Putamen (tissue), 1 donor: ENCODE results near the gene SLC25A26.

ENCODE experiments used
- DNase-seq: peaks from one replicate; pipeline ENCODE4 v3.0.0-alpha.2; 2016; ENCODE audit warnings: low spot score

SLC25A26 gene

GRCh38 chr3:66376568-66376967 is 155.8 kb downstream of the SLC25A26 start:
- no peak for DNase-seq

- no peak for DNase-seq
Observed at GRCh38 chr3:66377800-66378199, 157.0 kb downstream of the SLC25A26 start.

- DNase-seq: no peak
Observed at GRCh38 chr3:66378256-66378655, 157.5 kb downstream of the SLC25A26 start.

- DNase-seq: no peak
Observed at GRCh38 chr3:66379565-66379964, 158.8 kb downstream of the SLC25A26 start.

DNA sequence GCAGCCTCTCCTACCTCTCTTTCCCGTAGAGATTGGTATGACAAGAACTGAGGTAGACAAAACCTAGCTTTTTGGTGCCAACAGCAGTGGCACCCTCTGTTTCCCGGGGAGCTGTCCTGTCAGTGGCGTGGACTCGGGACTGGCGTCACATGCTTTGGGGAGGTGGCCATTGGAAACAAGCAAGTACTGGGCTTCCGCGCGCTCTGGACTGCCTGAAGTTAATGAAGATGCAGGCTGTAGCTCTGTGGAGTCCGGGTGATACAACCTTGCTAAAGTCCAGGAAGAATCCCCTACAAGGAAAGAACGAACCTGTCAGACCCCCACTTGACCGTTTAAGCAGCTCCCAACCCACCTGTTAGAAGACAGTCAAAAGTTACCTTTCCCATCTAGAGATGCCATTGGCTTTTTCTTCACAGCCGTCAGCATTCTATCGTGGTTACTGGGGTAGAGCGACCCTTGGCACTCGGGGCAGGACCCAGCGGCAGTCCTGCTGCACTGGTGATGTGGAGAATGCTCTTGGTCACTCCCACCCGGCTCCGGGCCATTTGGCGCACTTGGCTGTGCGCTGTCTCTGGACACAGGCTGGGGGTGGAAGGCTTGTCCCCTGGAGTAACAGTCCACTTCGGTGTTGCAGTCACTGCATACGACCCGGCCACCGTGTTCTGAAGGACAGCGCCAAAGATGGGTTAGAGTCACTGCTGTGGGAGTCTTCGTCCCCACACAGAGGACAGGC is 159.6 kb downstream of the SLC25A26 start:
- no peak for DNase-seq

DNA sequence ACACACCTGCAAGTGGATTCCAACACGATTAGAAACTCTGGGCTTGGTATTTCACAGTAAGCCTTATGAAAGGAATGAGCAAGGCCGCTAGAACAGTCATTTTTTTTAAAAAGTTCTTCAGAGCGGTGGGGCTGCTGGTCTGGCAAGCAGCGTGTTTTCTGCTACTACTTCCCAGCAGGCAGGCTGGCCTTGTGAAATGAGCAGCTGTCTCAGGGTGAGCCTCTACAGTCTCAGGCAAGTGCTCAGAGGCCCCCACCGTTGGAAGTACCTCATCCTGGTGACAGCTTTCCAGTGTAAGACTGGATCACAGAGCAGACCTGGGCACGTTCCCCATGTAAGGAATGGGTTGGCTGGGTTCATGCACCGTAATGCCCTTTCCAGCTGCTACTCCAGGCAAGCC is 160.8 kb downstream of the SLC25A26 start:
- no peak for DNase-seq

- no peak for DNase-seq
Observed at GRCh38 chr3:66382142-66382541, 161.3 kb downstream of the SLC25A26 start.

- no peak for DNase-seq
Observed at GRCh38 chr3:66383023-66383422, 162.2 kb downstream of the SLC25A26 start.

DNA sequence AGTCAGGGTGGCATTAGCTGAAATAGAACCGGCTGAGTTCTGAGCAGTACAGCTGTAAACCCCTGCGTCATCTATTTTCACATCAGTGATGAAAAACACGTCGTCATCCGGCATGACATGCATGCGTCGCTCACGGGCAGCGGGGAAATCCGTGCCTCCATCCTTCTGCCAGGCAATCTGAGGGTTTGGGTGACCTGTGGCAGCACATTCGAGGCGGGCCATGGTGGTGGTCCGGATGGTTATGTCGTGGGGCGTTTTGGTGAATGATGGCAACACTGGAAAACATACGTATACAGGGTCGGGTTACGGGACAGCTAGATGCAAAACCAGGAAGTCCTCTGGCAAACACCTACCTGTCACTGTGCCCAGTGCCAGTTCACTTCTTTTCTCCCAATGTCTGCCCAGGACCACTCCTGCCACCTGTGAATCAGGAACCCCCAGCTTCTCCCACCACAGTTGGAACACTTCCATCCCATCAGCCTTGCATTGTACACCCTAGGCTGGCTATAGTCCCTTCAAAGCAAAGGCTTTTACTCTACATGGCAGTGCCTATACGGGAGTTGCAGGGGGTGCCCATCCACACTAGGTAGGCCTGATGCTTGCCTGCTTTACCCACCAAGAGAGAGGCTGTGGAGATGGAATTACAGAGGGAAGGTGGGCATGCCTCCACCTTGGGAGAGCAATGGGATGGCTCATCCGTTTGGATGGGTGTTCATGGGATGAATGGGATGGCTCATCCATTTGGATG is 163.4 kb downstream of the SLC25A26 start:
- no peak for DNase-seq

DNA sequence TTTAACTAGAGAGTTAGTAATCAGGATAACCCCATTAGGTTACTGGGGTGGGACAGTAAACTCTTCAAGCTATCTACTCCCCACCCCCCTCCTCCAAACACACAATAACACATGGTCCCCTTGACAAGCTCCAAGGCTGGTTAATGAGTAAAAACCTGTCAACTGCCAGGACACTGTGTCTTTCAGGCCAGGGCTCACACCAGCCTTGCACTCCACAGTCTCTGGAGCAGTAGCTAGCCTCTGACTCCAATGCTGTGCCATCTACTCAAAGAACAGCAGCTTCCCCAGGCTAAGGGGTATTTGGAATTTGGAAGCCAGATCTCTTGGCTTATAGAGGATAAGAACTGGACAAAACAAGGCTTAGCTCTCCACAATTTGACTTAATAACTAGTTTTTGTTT is 164.3 kb downstream of the SLC25A26 start:
- DNase-seq: no peak

DNA sequence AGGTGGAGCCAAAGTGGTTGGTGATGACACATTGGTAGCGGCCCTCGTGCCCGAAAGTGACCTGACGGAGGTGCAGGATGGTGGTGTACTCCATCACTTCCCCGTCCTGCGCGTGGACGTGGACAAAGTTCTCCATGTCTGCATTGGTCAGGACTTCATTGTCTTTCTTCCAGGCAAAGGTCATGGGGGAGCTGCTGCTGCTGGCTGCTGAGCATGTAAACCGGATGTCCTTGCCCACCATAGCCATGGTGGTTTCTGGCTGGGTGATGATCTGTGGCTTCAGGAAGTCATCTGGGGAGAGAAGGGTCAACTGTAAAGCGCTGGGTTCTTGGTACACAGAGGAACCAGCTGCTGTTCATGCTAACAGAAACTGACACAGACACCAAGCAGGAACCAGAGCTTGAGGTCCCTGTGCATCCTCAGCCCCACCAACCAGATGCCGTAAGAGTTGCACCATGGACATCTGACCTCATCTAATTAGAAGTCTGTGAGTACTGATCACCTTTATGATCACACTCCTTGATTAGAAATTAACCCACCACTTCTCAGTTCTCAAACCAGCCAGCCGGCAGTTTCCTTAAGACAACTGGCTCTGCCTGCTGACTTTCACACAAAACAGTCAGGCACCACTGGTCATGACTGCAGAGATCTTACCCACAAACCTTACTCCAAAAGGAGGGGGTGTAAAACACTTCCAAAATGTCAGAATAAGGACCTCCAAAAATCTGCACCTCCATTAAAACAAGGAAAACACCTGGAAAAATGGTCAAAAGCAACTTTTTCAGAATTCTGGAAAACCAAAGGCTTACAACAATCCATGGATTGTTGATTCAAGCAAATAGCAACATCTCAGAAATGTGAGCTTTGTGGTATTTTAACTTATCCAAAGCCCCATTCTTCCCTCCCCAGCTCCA is 165.5 kb downstream of the SLC25A26 start:
- DNase-seq: no peak

DNA sequence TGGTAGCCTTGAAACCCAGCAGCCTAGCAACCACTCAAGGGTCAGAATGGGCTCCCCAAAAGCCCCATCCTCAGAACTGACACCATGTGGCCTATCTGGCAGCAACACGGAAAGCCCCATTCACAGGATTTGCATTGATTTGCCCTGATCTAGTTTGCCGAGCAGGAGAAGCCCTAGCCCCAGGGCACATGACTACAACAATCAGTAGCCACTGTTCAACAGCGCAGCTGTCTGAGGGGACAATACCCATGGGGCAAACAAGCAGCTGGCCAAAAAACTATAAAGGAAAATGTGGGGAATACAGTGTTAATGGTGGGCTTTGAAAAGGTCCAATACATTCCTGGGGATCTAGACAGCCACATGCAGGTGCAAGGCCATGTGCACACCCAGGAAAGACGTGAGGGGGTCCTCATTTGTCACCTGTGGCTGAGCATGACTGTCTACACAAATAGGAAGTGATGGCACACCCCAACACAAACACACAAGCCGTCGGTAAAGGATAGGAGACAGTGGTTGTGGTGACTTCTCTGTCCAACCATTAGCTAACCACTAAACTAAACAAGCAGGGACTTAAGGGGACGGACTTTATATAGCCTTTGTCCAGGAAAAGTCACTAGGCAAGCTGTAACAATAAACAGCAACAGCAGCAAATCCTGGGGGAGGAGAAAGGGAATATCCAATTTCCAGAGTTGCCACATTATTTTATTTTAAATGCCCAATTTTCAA is 166.3 kb downstream of the SLC25A26 start:
- DNase-seq: peak; percentile 74

DNA sequence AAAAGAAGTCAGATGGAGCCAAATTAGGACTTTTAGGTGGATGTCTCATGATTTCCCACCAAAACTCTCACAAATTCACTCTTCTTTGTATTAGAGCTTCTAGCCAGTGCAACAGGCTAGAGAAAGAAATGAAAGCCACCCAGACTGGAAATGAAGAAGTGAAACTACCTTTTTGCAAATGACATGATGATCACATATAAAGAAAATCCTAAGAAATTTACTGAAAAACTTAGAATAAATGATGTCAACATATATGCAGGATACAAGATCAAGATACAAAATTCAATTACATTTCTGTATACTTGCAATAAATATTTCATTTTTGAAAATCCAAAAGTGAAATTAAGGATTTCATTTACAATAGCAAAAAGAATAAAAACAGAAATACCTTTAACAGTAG is 169.2 kb downstream of the SLC25A26 start:
- no peak for DNase-seq

- DNase-seq: no peak
Observed at GRCh38 chr3:66392512-66392911, 171.7 kb downstream of the SLC25A26 start.

GRCh38 chr3:66392966-66393332 is 172.1 kb downstream of the SLC25A26 start:
- no peak for DNase-seq

DNA sequence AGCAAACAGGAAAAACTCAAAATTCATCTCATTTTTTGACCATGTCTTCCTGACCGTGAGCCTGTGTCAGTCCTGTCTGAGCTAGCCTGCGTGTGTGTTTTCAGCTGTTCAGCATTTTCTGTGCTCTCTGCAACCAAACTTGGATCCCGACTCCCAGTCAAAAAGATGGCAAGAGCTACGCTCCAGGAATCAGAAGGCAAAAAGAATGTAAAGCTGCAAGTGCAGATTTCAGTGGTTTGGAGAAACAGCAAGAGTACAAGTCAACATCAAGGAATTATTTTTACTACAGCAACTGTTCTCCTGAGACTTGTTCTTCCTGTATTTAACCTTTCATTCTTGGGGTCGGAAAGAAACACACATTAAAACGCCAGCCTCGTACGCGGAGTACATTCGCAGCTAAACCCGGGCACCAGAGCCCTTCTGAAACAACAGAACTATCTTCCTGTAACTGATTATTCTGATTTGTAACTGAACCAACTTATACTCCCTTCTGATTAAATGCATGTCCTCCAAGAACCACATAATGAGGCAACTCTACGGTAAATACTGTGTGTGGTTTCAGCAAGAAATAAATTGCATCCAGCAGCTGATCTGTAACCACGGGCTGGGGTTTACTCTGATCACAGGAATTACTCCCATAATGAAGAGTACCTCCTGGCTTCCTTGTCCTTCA is 172.7 kb downstream of the SLC25A26 start:
- no peak for DNase-seq

DNA sequence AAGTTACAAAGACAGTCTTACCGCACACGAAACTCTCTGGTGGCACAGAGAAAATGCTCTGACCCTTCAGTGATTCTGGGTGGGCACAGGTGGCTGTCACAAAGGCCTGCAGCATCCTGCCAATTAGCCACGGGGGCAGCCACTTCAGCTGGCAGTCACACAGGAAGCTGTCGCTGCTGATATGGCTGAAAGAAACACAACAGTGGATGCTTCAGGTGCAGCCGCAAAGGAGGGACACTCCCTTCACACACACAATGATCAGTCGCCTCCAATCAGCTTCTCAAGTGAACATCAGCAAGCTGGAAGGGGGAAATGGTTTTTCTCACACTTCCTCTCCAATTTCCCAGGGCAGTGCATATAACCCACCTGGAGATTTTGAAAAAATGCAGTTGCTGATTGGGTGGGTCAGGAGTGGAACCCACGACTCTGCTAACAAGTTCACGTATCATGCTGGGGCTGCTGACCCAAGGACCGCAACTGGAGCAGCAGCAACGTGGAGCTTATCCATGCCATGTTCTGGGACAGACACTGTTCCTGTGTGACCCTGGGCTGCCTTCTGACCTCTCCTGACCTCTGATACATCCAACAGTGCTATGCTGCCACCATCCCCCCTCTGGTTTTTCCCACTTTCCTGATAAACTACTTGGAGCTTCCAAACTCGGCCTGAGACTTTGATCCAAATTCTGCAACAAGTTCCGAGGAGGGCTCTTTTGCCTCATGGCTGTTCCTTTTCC is 173.4 kb downstream of the SLC25A26 start:
- no peak for DNase-seq

DNA sequence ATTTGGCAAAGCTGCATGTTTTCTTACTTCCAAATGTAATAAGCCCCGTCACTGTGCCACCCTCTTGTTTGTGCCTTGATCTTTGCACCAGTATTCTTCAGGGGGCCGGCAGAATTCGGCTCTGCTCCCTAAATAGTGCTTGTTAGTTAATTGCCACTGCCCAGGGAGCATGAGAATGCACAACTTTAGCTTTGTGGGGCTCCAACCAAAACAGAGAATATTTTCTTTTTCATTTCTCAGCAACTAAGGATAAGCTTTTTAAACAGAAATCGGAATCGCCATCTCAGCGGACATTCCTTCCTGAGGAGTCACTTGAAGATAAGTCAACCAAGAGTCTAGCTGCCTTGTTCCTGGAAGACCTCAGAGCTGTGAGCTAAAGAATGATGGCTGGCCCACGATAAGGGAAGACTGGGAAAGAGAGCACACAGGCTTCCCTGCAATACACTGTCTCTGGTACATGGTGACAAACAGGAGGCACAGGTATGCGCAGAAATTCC is 174.0 kb downstream of the SLC25A26 start:
- DNase-seq: peak; percentile 49

DNA sequence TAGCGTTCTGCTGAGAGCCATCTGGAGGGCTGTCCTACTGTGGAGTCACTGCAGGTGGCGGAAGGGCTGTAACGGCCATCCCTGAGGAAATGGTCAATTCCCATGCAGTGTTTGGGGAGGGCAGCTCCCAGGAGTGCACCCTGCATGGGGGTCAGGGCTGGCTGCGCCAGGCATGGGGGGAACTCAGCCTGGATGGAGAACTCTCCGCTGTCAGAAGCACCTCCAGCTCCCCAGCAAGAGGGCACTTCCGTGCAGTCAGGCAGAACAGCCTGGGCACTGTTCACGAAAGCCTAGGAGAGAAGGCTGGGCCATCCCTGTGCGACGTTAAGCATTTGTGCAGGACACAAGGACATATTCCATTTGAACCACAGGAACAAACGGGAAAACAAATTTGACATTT is 174.8 kb downstream of the SLC25A26 start:
- DNase-seq: no peak

GRCh38 chr3:66396161-66396760 is 175.5 kb downstream of the SLC25A26 start:
- DNase-seq: no peak
